ENCODE data around the gene HMGA1.
A peak's percentile ranks its signal among the peaks of the same experiment; 100 is the strongest.
"Not testable (repeated sequence)": the region's sequence is repeated elsewhere in the genome, so short reads cannot be mapped to it uniquely, and the experiment has no call there.

The HMGA1 gene

GRCh38 chr6:34240329-34241248, 3.9 kb downstream of the HMGA1 start:
- DNase-seq: no peak

GRCh38 chr6:34241351-34242215, 4.9 kb downstream of the HMGA1 start:
- no peak for DNase-seq

GRCh38 chr6:34242252-34243130, 5.8 kb downstream of the HMGA1 start:
- DNase-seq: no peak

- no peak for DNase-seq
Measured at GRCh38 chr6:34243131-34243771, 6.6 kb downstream of the HMGA1 start.

GRCh38 chr6:34243901-34244884, 7.5 kb downstream of the HMGA1 start:
- DNase-seq: peak in 3 of 14 donors; percentile 27 to 76 (median 60)

GRCh38 chr6:34245032-34245760, 8.5 kb downstream of the HMGA1 start:
- not testable (repeated sequence) for DNase-seq

- DNase-seq: not testable (repeated sequence)
Measured at GRCh38 chr6:34245761-34246140, 9.1 kb downstream of the HMGA1 start.

GRCh38 chr6:34246249-34246562, 9.5 kb downstream of the HMGA1 start:
- DNase-seq: no peak

- DNase-seq: peak in 1 of 14 donors; percentile 23
Measured at GRCh38 chr6:34246563-34247391, 10.1 kb downstream of the HMGA1 start.

- DNase-seq: no peak
Measured at GRCh38 chr6:34247481-34248197, 11.0 kb downstream of the HMGA1 start.

- peak in 5 of 14 donors; percentile 46 to 70 (median 59) for DNase-seq
Measured at GRCh38 chr6:34248198-34248726, 11.6 kb downstream of the HMGA1 start.

- peak; percentile 92 to 99 (median 97) for DNase-seq
Measured at GRCh38 chr6:34248727-34249468, 12.2 kb downstream of the HMGA1 start, which contains the start of gene SMIM29. SMIM29 (minus strand) TSS chr6:34249006; CDS start chr6:34247791, 1,215 bp downstream.

GRCh38 chr6:34249469-34250261, 13.0 kb downstream of the HMGA1 start:
- peak in 1 of 14 donors; percentile 67 for DNase-seq

GRCh38 chr6:34252395-34252794, 15.7 kb downstream of the HMGA1 start:
- not testable (repeated sequence) for DNase-seq

- no peak for DNase-seq
Measured at GRCh38 chr6:34259529-34260069, 22.9 kb downstream of the HMGA1 start.
